Activated CD8-positive, alpha-beta memory T cell treated with anti-CD3 and anti-CD28 coated beads for 48 hours (primary cell): ENCODE measurements around the gene SNX9.
A peak's percentile ranks its signal among the peaks of the same experiment; 100 is the strongest.
"Not testable (repeated sequence)": the region's sequence is repeated elsewhere in the genome, so short reads cannot be mapped to it uniquely, and the experiment has no call there.

Experiments used
- DNase-seq, 3 experiments: peaks; one replicate each; pipeline ENCODE4 v3.0.0-alpha.2; 2020; ENCODE audit warnings: low read depth in 2 of 3, low spot score in 2 of 3

SNX9 gene

GRCh38 chr6:157823001-157823527 is at the start of gene SNX9:
Gene SNX9 (plus strand): TSS chr6:157823246. CDS start chr6:157823435, 189 bp downstream.
- DNase-seq: peak; percentile 25 to 53 (median 43)

GRCh38 chr6:157773248-157773773 is 49.7 kb upstream of the SNX9 start:
- no peak for DNase-seq

GRCh38 chr6:157774153-157775135 is 48.6 kb upstream of the SNX9 start:
- DNase-seq: no peak

- DNase-seq: no peak
These were observed 47.7 kb upstream of the SNX9 start for GRCh38 chr6:157775376-157775775.

- no peak for DNase-seq
These were observed 45.7 kb upstream of the SNX9 start for GRCh38 chr6:157777344-157777743.

- no peak for DNase-seq
These were observed 44.3 kb upstream of the SNX9 start for GRCh38 chr6:157778719-157779118.

GRCh38 chr6:157779705-157780604 is 43.1 kb upstream of the SNX9 start:
- DNase-seq: no peak

- no peak for DNase-seq
These were observed 37.4 kb upstream of the SNX9 start for GRCh38 chr6:157785636-157786035.

GRCh38 chr6:157786221-157786620 is 36.8 kb upstream of the SNX9 start:
- DNase-seq: no peak

- DNase-seq: no peak
These were observed 36.0 kb upstream of the SNX9 start for GRCh38 chr6:157787080-157787479.

- DNase-seq: no peak
These were observed 34.9 kb upstream of the SNX9 start for GRCh38 chr6:157788180-157788579.

GRCh38 chr6:157789297-157789696 is 33.7 kb upstream of the SNX9 start:
- DNase-seq: no peak

- no peak for DNase-seq
These were observed 33.2 kb upstream of the SNX9 start for GRCh38 chr6:157789861-157790260.

GRCh38 chr6:157790548-157791160 is 32.4 kb upstream of the SNX9 start:
- DNase-seq: no peak

GRCh38 chr6:157791450-157791849 is 31.6 kb upstream of the SNX9 start:
- DNase-seq: no peak

GRCh38 chr6:157792671-157793070 is 30.4 kb upstream of the SNX9 start:
- no peak for DNase-seq

- DNase-seq: not testable (repeated sequence)
These were observed 29.0 kb upstream of the SNX9 start for GRCh38 chr6:157794012-157794411.

- DNase-seq: no peak
These were observed 27.2 kb upstream of the SNX9 start for GRCh38 chr6:157795841-157796240.

- no peak for DNase-seq
These were observed 24.2 kb upstream of the SNX9 start for GRCh38 chr6:157798851-157799250.

- not testable (repeated sequence) for DNase-seq
These were observed 23.5 kb upstream of the SNX9 start for GRCh38 chr6:157799561-157799960.
